H1 (cell line): ENCODE results near the gene STK11. TPM values are rescaled to one million over a fixed set of nuclear protein-coding genes. Genes with fewer than 3 reads are reported as not detected.

Source experiments
- CTCF ChIA-PET: fragments of 300-600 bp; sonication (Branson Sonifier 250); formaldehyde crosslinking; loops from one replicate; lab custom pipeline; 2021; ENCODE audit not compliant: partially characterized antibody; lab: Charles Lee
- POLR2A ChIA-PET: fragments of 300-600 bp; sonication (Branson Sonifier 250); formaldehyde crosslinking; loops from one replicate; lab custom pipeline; 2021; ENCODE audit warnings: inconsistent platforms; ENCODE audit not compliant: partially characterized antibody; lab: Charles Lee
- DNase-seq, 2 experiments: peaks; one replicate each; pipeline versions ENCODE4 v3.0.0 to v3.0.0-alpha.2; 2010 to 2022; ENCODE audit warnings: low spot score in 2 of 2, low read depth in 1 of 2, mixed read lengths in 1 of 2
- FAIRE-seq: peaks from 2 replicates; lab custom pipeline; 2011; peaks lifted over from hg19 to GRCh38; lab: Jason Lieb, UNC
- H2AFZ ChIP-seq: 2 replicates; pipeline ENCODE4 v1.8.1; 2012; ENCODE audit warnings: low read length, inconsistent platforms
- H2AK5ac ChIP-seq: 2 replicates; pipeline ENCODE4 v1.6.1; 2013; ENCODE audit warnings: low read depth, low read length
- H2BK120ac ChIP-seq: replicated peaks from 2 replicates; pipeline ENCODE3; 2013; ENCODE audit warnings: low read depth, low read length, inconsistent platforms
- H2BK12ac ChIP-seq: 2 replicates; pipeline ENCODE4 v1.6.1; 2013; ENCODE audit warnings: low read depth, low read length
- H2BK15ac ChIP-seq: 2 replicates; pipeline ENCODE4 v1.6.1; 2013; ENCODE audit warnings: low read length
- H2BK20ac ChIP-seq: 2 replicates; pipeline ENCODE4 v1.6.1; 2013; ENCODE audit warnings: low read length
- H2BK5ac ChIP-seq: 2 replicates; pipeline ENCODE4 v1.6.1; 2013; ENCODE audit warnings: low read depth, low read length
- H3K14ac ChIP-seq: 2 replicates; pipeline ENCODE4 v1.6.1; 2013; ENCODE audit warnings: inconsistent platforms; ENCODE audit not compliant: insufficient read length
- H3K18ac ChIP-seq: 2 replicates; pipeline ENCODE4 v1.6.1; 2013; ENCODE audit warnings: low read length; ENCODE audit errors: extremely low read depth
- H3K23ac ChIP-seq: 2 replicates; pipeline ENCODE4 v1.6.1; 2013; ENCODE audit warnings: inconsistent platforms; ENCODE audit not compliant: insufficient read length
- H3K23me2 ChIP-seq: 2 replicates; pipeline ENCODE4 v1.6.1; 2013; ENCODE audit warnings: low read depth, low read length
- H3K27ac ChIP-seq: 2 replicates; pipeline ENCODE4 v1.6.1; 2011; ENCODE audit warnings: low read depth, low read length, inconsistent platforms
- H3K27me3 ChIP-seq, 4 experiments: replicated peaks in 1 of 4; 1 replicate in 1 of 4; 2 replicates in 3 of 4; pipeline versions ENCODE4 v1.6.1 to v1.8.1; 2011 to 2013; ENCODE audit warnings: low read length in 3 of 4, mild to moderate bottlenecking in 3 of 4, inconsistent platforms in 2 of 4, mixed read lengths in 2 of 4, moderate library complexity in 1 of 4; ENCODE audit not compliant: control insufficient read depth in 3 of 4, insufficient read depth in 3 of 4; ENCODE audit errors: extremely low read depth in 1 of 4
- H3K36me3 ChIP-seq, 4 experiments: 2 replicates each; pipeline versions ENCODE4 v1.6.1 to v1.8.1; 2011 to 2013; ENCODE audit warnings: mild to moderate bottlenecking in 4 of 4, low read length in 3 of 4, moderate library complexity in 2 of 4, control low read depth in 1 of 4, inconsistent platforms in 1 of 4; ENCODE audit not compliant: insufficient read depth in 4 of 4, control insufficient read depth in 2 of 4
- H3K4ac ChIP-seq: replicated peaks from 2 replicates; pipeline ENCODE3; 2013; ENCODE audit warnings: low read length, low read depth, mixed read lengths, inconsistent platforms; ENCODE audit not compliant: insufficient read length
- H3K4me1 ChIP-seq, 4 experiments: replicated peaks in 1 of 4; 1 replicate in 1 of 4; 2 replicates in 3 of 4; pipeline versions ENCODE4 v1.6.1 to v1.8.1; 2011 to 2013; ENCODE audit warnings: low read length in 3 of 4, inconsistent platforms in 2 of 4, mixed read lengths in 1 of 4; ENCODE audit not compliant: insufficient read depth in 4 of 4, control insufficient read depth in 3 of 4
- H3K4me2 ChIP-seq, 2 experiments: 2 replicates each; pipeline versions ENCODE4 v1.6.1 to v1.8.1; 2011 to 2013; ENCODE audit warnings: low read depth in 2 of 2, low read length in 2 of 2, control low read depth in 1 of 2, inconsistent platforms in 1 of 2, mild to moderate bottlenecking in 1 of 2; ENCODE audit not compliant: insufficient read depth in 1 of 2
- H3K4me3 ChIP-seq, 4 experiments: fragments of 200-600, 300-600 bp in 1 of 4; sonication (generic), shearing (Covaris generic), sonication (Bioruptor Twin) in 1 of 4; 2 replicates each; pipeline versions ENCODE4 v1.5.1 to v1.8.1; 2011 to 2016; ENCODE audit warnings: low read length in 4 of 4, low read depth in 3 of 4, control low read depth in 2 of 4, inconsistent platforms in 2 of 4, mild to moderate bottlenecking in 2 of 4, mixed read lengths in 1 of 4, moderate library complexity in 1 of 4; ENCODE audit not compliant: insufficient read depth in 2 of 4; ENCODE audit errors: extremely low read depth in 1 of 4
- H3K56ac ChIP-seq: replicated peaks from 2 replicates; pipeline ENCODE3; 2013; ENCODE audit warnings: low read depth, mild to moderate bottlenecking, mixed read lengths, low read length, inconsistent platforms; ENCODE audit not compliant: insufficient read length
- H3K79me1 ChIP-seq: 2 replicates; pipeline ENCODE4 v1.6.1; 2013; ENCODE audit warnings: low read depth, low read length, control low read depth
- H3K79me2 ChIP-seq, 2 experiments: 2 replicates each; pipeline versions ENCODE4 v1.6.1 to v1.8.1; 2012 to 2013; ENCODE audit warnings: low read length in 2 of 2, mild to moderate bottlenecking in 2 of 2, inconsistent platforms in 1 of 2; ENCODE audit not compliant: insufficient read depth in 2 of 2, control insufficient read depth in 1 of 2
- H3K9ac ChIP-seq, 4 experiments: replicated peaks in 1 of 4; 1 replicate in 1 of 4; 2 replicates in 3 of 4; pipeline versions ENCODE4 v1.6.1 to v1.8.1; 2011 to 2013; ENCODE audit warnings: low read depth in 3 of 4, low read length in 3 of 4, control low read depth in 2 of 4, mild to moderate bottlenecking in 2 of 4, moderate library complexity in 2 of 4, inconsistent platforms in 1 of 4; ENCODE audit errors: extremely low read depth in 1 of 4
- H3K9me3 ChIP-seq, 2 experiments: 2 replicates each; pipeline versions ENCODE4 v1.6.1 to v1.8.1; 2012 to 2013; ENCODE audit warnings: mild to moderate bottlenecking in 2 of 2, moderate library complexity in 2 of 2, control low read depth in 1 of 2, inconsistent platforms in 1 of 2, low read depth in 1 of 2, low read length in 1 of 2, mixed read lengths in 1 of 2; ENCODE audit not compliant: insufficient read depth in 2 of 2
- H4K20me1 ChIP-seq, 2 experiments: replicated peaks in 1 of 2; 2 replicates each; pipeline versions ENCODE3 to v1.8.1; 2011 to 2013; ENCODE audit warnings: inconsistent platforms in 2 of 2, low read length in 2 of 2, mild to moderate bottlenecking in 1 of 2; ENCODE audit not compliant: insufficient read depth in 2 of 2, control insufficient read depth in 1 of 2
- H4K5ac ChIP-seq: 2 replicates; pipeline ENCODE4 v1.6.1; 2013; ENCODE audit warnings: low read length, low read depth, mixed read lengths, inconsistent platforms; ENCODE audit not compliant: insufficient read length
- H4K8ac ChIP-seq: 2 replicates; pipeline ENCODE4 v1.8.0; 2013; ENCODE audit warnings: mild to moderate bottlenecking, moderate library complexity, low read length, inconsistent platforms; ENCODE audit not compliant: insufficient read depth; ENCODE audit errors: extremely low read depth
- H4K91ac ChIP-seq: replicated peaks from 2 replicates; pipeline ENCODE3; 2013; ENCODE audit warnings: low read length, mixed read lengths, inconsistent platforms; ENCODE audit not compliant: insufficient read length
- CTBP2 ChIP-seq: IDR thresholded peaks from 2 replicates; pipeline ENCODE4 v1.7.0; 2011; ENCODE audit warnings: borderline replicate concordance, mild to moderate bottlenecking, moderate library complexity, mixed read lengths, low read length; ENCODE audit not compliant: insufficient read depth, insufficient read length
- HDAC2 ChIP-seq, 2 experiments: fragments of 300-600 bp in 1 of 2; sonication (generic) in 1 of 2; IDR thresholded peaks; 2 replicates each; pipeline ENCODE4 v1.6.1; 2011 to 2012; ENCODE audit warnings: low read depth in 2 of 2, low read length in 2 of 2, mild to moderate bottlenecking in 2 of 2, moderate library complexity in 2 of 2, borderline replicate concordance in 1 of 2, inconsistent platforms in 1 of 2
- PHF8 ChIP-seq: fragments of 200-600 bp; sonication (generic); conservative IDR thresholded peaks from 2 replicates; pipeline ENCODE4 v1.7.1; 2012; ENCODE audit warnings: low read depth, mild to moderate bottlenecking, inconsistent platforms, low read length, moderate library complexity
- WGBS, 2 experiments: shearing (Covaris generic) in 1 of 2; methylation state at CpG; one replicate each; pipeline versions ENCODE4 v1.1.6 to v1.1.7; 2013 to 2015; ENCODE audit warnings: low lambda C conversion rate in 2 of 2, mixed read lengths in 2 of 2, inconsistent platforms in 1 of 2, low coverage in 1 of 2, missing lambda C conversion rate in 1 of 2; ENCODE audit not compliant: insufficient replicate concordance in 2 of 2, insufficient coverage in 1 of 2, insufficient read length in 1 of 2; ENCODE audit errors: extremely low coverage in 1 of 2, missing lambda C conversion rate in 1 of 2; 5-methylcytosine and 5-hydroxymethylcytosine counted together
- polyA plus RNA-seq, 7 experiments: library from polyadenylated mRNA; depleted of rRNA in 3 of 7; stranded (reverse) in 5 of 7; unstranded in 2 of 7; fragments of >200 nt in 5 of 7; fragments of 200-250 nt in 2 of 7; gene quantifications; 1 replicate in 5 of 7; 2 replicates in 1 of 7; 4 replicates in 1 of 7; pipeline versions ENCODE4 v1.2.1 to v1.2.3, GENCODE V29; 2011 to 2013; ENCODE audit warnings: missing spikeins in 2 of 7, mixed read lengths in 2 of 7
- total RNA-seq: library from RNA; stranded (reverse); fragmentation: NEBNext Ultra II Directional; extraction: Animal tissue kit (Norgen Biotek cat#: 25700); gene quantifications from 2 replicates; pipeline ENCODE4 v1.2.1, GENCODE V29; 2021
- TF ChIP-seq, protein P1 (sequence below): IDR thresholded peaks from 2 replicates; pipeline ENCODE4 v1.6.1; 2012; ENCODE audit warnings: inconsistent platforms

The STK11 gene
- total and polyA plus RNA-seq, 2 of the 8 experiments (the other 6 are each of a cell fraction or from before 2014, with no cell fraction given), result 45.3 to 70.7 TPM

DNA sequence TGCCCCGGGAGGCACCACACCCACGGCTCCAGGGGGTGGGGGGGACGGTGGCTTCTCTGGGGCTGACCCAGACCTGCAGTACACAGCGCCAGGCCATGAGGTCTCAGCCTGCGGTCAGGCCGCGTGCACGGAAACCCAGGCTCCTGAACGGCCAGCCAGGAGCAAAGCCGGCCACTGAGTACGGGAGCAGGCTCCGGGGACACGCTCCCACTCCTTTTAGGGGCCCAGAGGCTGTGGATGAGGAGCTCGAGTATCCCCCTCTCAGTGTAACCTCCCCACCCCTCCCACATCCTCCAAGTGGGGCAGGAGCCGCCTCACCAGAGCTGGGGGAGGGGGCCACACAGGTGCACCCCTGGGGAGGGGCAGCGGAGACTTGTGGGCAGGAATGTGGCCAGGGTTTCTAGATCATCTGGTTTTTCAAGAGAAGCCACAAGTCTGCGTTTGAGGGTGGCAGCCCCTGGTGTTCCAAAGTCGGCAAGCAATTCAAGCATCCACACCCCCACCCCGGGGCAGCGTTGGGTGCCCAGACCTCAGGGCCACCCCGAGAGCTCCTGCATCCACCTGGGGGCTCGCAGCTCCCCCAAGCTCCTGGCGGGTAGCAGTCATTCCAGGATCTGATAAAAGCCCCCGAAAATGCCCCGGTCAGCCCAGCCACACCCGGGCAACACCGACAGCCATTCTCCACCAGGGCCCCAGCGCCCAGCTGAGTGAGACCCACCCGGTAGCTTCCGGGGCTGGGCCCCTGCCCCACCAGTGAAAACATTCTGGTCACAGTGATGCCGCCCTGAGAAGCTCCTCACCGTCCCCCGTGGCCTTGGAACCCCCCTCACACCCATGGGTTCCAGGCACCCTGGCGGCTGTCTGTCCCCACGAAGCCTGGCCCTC lies 37.6 kb upstream of the STK11 start:
- Histone ChIP-seq H2BK5ac (0 out of 2 replicates have a peak overlapping the region, but pooled peaks have one; percentile 35), H3K23me2 (peaks cover 6% of the 10 kb centered on the region), H4K5ac (no peak overlapping the region), H4K8ac (peak overlapping the region; percentile 62), H2BK20ac (no peak overlapping the region), H3K4ac (no peak overlapping the region), H4K91ac (no peak overlapping the region), H3K9me3 (no peaks in the 10 kb centered on the region), H2BK15ac (0 out of 2 replicates have a peak overlapping the region, but pooled peaks have one; percentile 8), H3K36me3 (peaks cover 0 to 2% (median 0%) of the 10 kb centered on the region in 4 experiments; a peak in 1 of 8 replicates), H3K14ac (no peak overlapping the region), H2BK120ac (no peak overlapping the region), H3K23ac (no peak overlapping the region), H3K9ac (no peak overlapping the region), H3K56ac (no peak overlapping the region), H3K79me2 (peaks cover 10 to 65% of the 10 kb centered on the region in 2 experiments), H3K4me1 (peaks cover 0 to 29% (median 17%) of the 10 kb centered on the region in 4 experiments; a peak in 5 of 7 replicates), H3K79me1 (peaks cover 44% of the 10 kb centered on the region), H2AK5ac (no peak overlapping the region), H3K4me3 (no peak overlapping the region), H3K18ac (no peak overlapping the region), H3K27me3 (no peaks in the 10 kb centered on the region; a peak in 1 of 7 replicates), H3K4me2 (no peak overlapping the region), H3K27ac (no peak overlapping the region), H2AFZ (no peak overlapping the region), H2BK12ac (no peak overlapping the region), H4K20me1 (peaks cover 0 to 41% of the 10 kb centered on the region in 2 experiments)
- no peak for DNase-seq
- POLR2A ChIA-PET, result interaction anchor here (0.7 to 2.8 kb wide), 8 partner anchors 12 to 141 kb away, joined by 3 to 10 read pairs (median 4); no protein-coding TSS in a partner anchor
- CTCF ChIA-PET, result interaction anchor here (0.8 to 3.0 kb wide), 10 partner anchors 12 to 94 kb away, joined by 3 to 15 read pairs (median 4); no protein-coding TSS in a partner anchor
- WGBS, 2 experiments, result 92% methylated on average over 31 of the region's 35 CpGs; no CpG with 5 or more reads in 1 of the 2 experiments
- FAIRE-seq, result no peak
- TF ChIP-seq PHF8 (no peak), HDAC2 (IDR thresholded peaks at IDR 0.05; ENCODE audit: borderline replicate concordance in 1 of 2, low read depth in 2 of 2, low read length in 2 of 2) (no peak), CTBP2 (no peak)
- TF ChIP-seq, protein P1, sequence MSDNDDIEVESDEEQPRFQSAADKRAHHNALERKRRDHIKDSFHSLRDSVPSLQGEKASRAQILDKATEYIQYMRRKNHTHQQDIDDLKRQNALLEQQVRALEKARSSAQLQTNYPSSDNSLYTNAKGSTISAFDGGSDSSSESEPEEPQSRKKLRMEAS, result no peak
